Endodermal cell (in vitro differentiated cells): ENCODE results near the gene CSNK2A2. TPM values are rescaled to one million over a fixed set of nuclear protein-coding genes. Genes with fewer than 3 reads are reported as not detected.

Experiments
- DNase-seq: peaks from one replicate; pipeline ENCODE4 v3.0.0-alpha.2; 2017
- H3K27ac ChIP-seq: 2 replicates; pipeline ENCODE4 v1.5.1; 2013; ENCODE audit warnings: mild to moderate bottlenecking, low read depth, low read length, moderate library complexity
- H3K27me3 ChIP-seq: 2 replicates; pipeline ENCODE4 v1.6.1; 2013; ENCODE audit warnings: mild to moderate bottlenecking, low read length, moderate library complexity; ENCODE audit not compliant: insufficient read depth, control insufficient read depth, poor library complexity, severe bottlenecking
- H3K36me3 ChIP-seq: 2 replicates; pipeline ENCODE4 v1.7.0; 2013; ENCODE audit warnings: mild to moderate bottlenecking, low read length, moderate library complexity; ENCODE audit not compliant: control insufficient read depth, insufficient read depth
- H3K4me1 ChIP-seq: one replicate; pipeline ENCODE4 v1.7.0; 2013; ENCODE audit warnings: low read length; ENCODE audit not compliant: control insufficient read depth, insufficient read depth
- H3K4me3 ChIP-seq: 2 replicates; pipeline ENCODE4 v1.5.1; 2013; ENCODE audit warnings: mild to moderate bottlenecking, low read length, moderate library complexity
- H3K9ac ChIP-seq: 2 replicates; pipeline ENCODE4 v1.6.1; 2013; ENCODE audit warnings: mild to moderate bottlenecking, low read length, moderate library complexity; ENCODE audit not compliant: poor library complexity, severe bottlenecking; ENCODE audit errors: extremely low read depth
- H3K9me3 ChIP-seq: 2 replicates; pipeline ENCODE4 v1.6.1; 2013; ENCODE audit warnings: mild to moderate bottlenecking, low read length, moderate library complexity; ENCODE audit not compliant: control insufficient read depth
- H3K27ac Mint-ChIP-seq: 2 replicates; pipeline ENCODE4 v1.8.0; 2020; ENCODE audit warnings: mixed read lengths
- H3K27me3 Mint-ChIP-seq: 2 replicates; pipeline ENCODE4 v1.8.0; 2021; ENCODE audit warnings: mild to moderate bottlenecking, mixed read lengths; ENCODE audit not compliant: insufficient read depth
- H3K36me3 Mint-ChIP-seq: 2 replicates; pipeline ENCODE4 v1.8.0; 2020; ENCODE audit warnings: low read depth, mixed read lengths
- H3K4me1 Mint-ChIP-seq: 2 replicates; pipeline ENCODE4 v1.8.0; 2020; ENCODE audit warnings: mixed read lengths
- H3K4me3 Mint-ChIP-seq: 2 replicates; pipeline ENCODE4 v1.8.0; 2020; ENCODE audit warnings: mild to moderate bottlenecking, moderate library complexity, mixed read lengths
- H3K9me3 Mint-ChIP-seq: 2 replicates; pipeline ENCODE4 v1.8.0; 2020; ENCODE audit warnings: mild to moderate bottlenecking, mixed read lengths
- WGBS, 2 experiments: methylation state at CpG; one replicate each; pipeline versions ENCODE4 v1.1.5 to v1.1.7; 2013; ENCODE audit warnings: missing lambda C conversion rate in 2 of 2, mixed read lengths in 1 of 2; ENCODE audit not compliant: insufficient coverage in 1 of 2, insufficient read length in 1 of 2; 5-methylcytosine and 5-hydroxymethylcytosine counted together
- total RNA-seq, 2 donors: library from RNA; stranded (reverse); fragmentation: NEBNext Ultra II Directional in 1 of 2; extraction: Animal tissue kit (Norgen Biotek cat#: 25700) in 1 of 2; gene quantifications; 2 replicates in 1 of 2; 3 replicates in 1 of 2; pipeline ENCODE4 v1.2.1, GENCODE V29; 2021
- TF ChIP-seq, protein P1 (sequence below): fragments of 200-600 bp; sonication (generic); conservative IDR thresholded peaks from 2 replicates; pipeline ENCODE4 v1.5.0; 2021; ENCODE audit warnings: antibody characterized with exemption, mild to moderate bottlenecking

CSNK2A2 gene
- total RNA-seq, 2 donors from 2014 or later: 114 to 121 TPM

DNA sequence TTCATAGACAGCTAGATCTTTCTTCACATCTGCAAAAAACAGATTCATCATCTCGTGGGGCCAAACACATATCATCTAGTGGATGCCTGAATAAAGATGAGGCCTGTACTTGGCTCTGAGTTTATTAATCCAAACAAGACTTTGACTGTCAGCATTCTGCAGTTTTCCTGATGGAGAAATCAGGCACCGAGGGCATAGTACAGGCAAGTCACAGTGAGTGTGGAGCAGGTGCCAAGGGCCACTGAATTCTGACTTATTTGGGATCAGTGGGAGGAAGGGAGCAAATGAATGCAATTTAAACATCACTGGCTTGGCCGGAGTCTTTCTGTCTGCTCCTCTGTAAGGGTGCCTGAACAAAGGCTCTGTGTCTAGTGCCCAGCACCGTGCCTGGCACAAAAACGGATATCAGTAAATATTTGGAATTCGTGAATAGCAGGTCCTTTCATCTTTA lies 69.7 kb downstream of the CSNK2A2 start:
- Histone ChIP-seq H3K27me3 (no peaks in the 10 kb centered on the region), H3K36me3 (peaks cover 4% of the 10 kb centered on the region), H3K4me3 (peak overlapping the region; percentile 99), H3K9me3 (no peaks in the 10 kb centered on the region), H3K4me1 (peaks cover 12% of the 10 kb centered on the region), H3K27ac (peak overlapping the region; percentile 44), H3K9ac (peak overlapping the region; percentile 43)
- Mint-ChIP-seq H3K36me3 (no peaks in the 10 kb centered on the region), H3K4me3 (peak overlapping the region; percentile 88), H3K27me3 (no peaks in the 10 kb centered on the region), H3K27ac (peak overlapping the region; percentile 55), H3K9me3 (peaks cover 5% of the 10 kb centered on the region), H3K4me1 (peaks cover 34% of the 10 kb centered on the region)
- 29% methylated on average over 2 to 6 of the region's 6 CpGs for WGBS, 2 experiments
- DNase-seq: no peak
- TF ChIP-seq, protein P1, sequence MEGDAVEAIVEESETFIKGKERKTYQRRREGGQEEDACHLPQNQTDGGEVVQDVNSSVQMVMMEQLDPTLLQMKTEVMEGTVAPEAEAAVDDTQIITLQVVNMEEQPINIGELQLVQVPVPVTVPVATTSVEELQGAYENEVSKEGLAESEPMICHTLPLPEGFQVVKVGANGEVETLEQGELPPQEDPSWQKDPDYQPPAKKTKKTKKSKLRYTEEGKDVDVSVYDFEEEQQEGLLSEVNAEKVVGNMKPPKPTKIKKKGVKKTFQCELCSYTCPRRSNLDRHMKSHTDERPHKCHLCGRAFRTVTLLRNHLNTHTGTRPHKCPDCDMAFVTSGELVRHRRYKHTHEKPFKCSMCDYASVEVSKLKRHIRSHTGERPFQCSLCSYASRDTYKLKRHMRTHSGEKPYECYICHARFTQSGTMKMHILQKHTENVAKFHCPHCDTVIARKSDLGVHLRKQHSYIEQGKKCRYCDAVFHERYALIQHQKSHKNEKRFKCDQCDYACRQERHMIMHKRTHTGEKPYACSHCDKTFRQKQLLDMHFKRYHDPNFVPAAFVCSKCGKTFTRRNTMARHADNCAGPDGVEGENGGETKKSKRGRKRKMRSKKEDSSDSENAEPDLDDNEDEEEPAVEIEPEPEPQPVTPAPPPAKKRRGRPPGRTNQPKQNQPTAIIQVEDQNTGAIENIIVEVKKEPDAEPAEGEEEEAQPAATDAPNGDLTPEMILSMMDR: no peak

DNA sequence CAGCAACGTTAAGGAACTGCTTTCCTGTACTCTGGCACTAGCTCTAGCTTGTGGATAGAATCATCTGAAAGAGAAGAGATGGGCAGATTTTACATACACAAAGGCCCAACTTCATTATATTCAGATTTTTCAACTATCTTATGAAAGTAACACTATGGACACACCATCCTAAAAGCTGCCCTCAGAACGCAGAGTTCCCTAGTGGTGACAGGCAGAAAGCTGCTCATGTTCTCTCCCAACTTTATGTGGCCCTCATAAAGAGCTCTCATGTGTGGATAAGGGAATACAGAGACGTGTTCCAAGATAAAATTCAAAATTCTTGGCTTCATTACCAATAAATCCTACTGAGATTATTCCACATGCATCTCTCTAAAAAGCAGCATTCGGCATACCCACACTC lies 70.3 kb downstream of the CSNK2A2 start:
- Histone ChIP-seq H3K9ac (peak overlapping the region; percentile 18), H3K4me1 (peaks cover 12% of the 10 kb centered on the region), H3K27ac (peak overlapping the region; percentile 14), H3K27me3 (no peaks in the 10 kb centered on the region), H3K4me3 (peak overlapping the region; percentile 99), H3K9me3 (no peaks in the 10 kb centered on the region), H3K36me3 (peaks cover 4% of the 10 kb centered on the region)
- H3K4me1 Mint-ChIP-seq: peaks cover 34% of the 10 kb centered on the region
- TF ChIP-seq, protein P1: peak; percentile 47
- WGBS, 2 experiments: 54 to 68% methylated on average over 2 to 4 of the region's 4 CpGs
- no peaks in the 10 kb centered on the region for H3K36me3 Mint-ChIP-seq
- DNase-seq: no peak
- no peaks in the 10 kb centered on the region for H3K27me3 Mint-ChIP-seq
- peak overlapping the region; percentile 88 for H3K4me3 Mint-ChIP-seq
- H3K9me3 Mint-ChIP-seq: peaks cover 5% of the 10 kb centered on the region
- H3K27ac Mint-ChIP-seq: no peak overlapping the region

DNA sequence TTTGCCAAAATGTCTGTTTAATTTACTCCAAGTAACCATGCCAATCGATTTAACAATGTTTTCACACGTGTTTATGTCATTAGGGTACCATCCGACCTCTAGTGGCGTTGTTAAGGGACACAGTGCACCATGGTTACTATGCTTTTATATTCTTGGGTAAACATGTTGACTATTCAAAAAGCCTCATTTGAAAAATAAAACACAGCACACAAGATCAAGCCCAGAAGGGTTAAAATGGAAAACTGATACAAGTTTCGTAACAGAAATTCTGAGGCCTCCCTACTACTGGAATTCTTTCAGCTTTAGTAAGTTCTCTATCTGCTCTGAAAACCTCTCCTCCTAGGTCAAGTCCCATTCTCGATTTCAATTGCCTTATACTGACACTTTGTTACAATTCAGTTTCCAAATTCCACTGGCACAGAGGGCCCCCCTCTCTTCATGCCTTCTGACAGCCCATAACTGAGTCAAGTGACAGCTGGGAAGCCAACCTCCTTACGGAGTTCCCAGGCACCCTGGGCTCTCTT lies 70.8 kb downstream of the CSNK2A2 start:
- Histone ChIP-seq H3K4me1 (peaks cover 12% of the 10 kb centered on the region), H3K27ac (peak overlapping the region; percentile 14), H3K9me3 (no peaks in the 10 kb centered on the region), H3K27me3 (no peaks in the 10 kb centered on the region), H3K36me3 (peaks cover 4% of the 10 kb centered on the region), H3K9ac (peak overlapping the region; percentile 18), H3K4me3 (peak overlapping the region; percentile 99)
- TF ChIP-seq, protein P1: peak; percentile 59
- peaks cover 5% of the 10 kb centered on the region for H3K9me3 Mint-ChIP-seq
- DNase-seq: no peak
- peak overlapping the region; percentile 88 for H3K4me3 Mint-ChIP-seq
- 55 to 63% methylated on average over 5 to 7 of the region's 7 CpGs for WGBS, 2 experiments
- H3K27me3 Mint-ChIP-seq: no peaks in the 10 kb centered on the region
- H3K4me1 Mint-ChIP-seq: peaks cover 34% of the 10 kb centered on the region
- H3K36me3 Mint-ChIP-seq: no peaks in the 10 kb centered on the region
- no peak overlapping the region for H3K27ac Mint-ChIP-seq
